Measurements from ENCODE around the gene ZDHHC17. TPM values are rescaled to one million over a fixed set of nuclear protein-coding genes. Genes with fewer than 3 reads are reported as not detected.

ZDHHC17 gene
- total RNA-seq, 1 donor: 33.3 TPM

- H3K4me3 ChIP-seq (ENCODE audit: low read depth, low read length): peak within 1 kb of the TSS; percentile 74
- DNase-seq (ENCODE audit: low read depth): peak; percentile 74
- TF ChIP-seq, protein P1, sequence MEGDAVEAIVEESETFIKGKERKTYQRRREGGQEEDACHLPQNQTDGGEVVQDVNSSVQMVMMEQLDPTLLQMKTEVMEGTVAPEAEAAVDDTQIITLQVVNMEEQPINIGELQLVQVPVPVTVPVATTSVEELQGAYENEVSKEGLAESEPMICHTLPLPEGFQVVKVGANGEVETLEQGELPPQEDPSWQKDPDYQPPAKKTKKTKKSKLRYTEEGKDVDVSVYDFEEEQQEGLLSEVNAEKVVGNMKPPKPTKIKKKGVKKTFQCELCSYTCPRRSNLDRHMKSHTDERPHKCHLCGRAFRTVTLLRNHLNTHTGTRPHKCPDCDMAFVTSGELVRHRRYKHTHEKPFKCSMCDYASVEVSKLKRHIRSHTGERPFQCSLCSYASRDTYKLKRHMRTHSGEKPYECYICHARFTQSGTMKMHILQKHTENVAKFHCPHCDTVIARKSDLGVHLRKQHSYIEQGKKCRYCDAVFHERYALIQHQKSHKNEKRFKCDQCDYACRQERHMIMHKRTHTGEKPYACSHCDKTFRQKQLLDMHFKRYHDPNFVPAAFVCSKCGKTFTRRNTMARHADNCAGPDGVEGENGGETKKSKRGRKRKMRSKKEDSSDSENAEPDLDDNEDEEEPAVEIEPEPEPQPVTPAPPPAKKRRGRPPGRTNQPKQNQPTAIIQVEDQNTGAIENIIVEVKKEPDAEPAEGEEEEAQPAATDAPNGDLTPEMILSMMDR (IDR thresholded peaks at IDR 0.05; ENCODE audit: insufficient read depth, low read length): peak; percentile 50
These were observed 115.2 kb downstream of the ZDHHC17 start, which contains the start of gene CSRP2 for GRCh38 chr12:76878899-76879709. Gene CSRP2, minus strand, starts transcription at chr12:76879019. Its CDS starts 12,759 bp downstream, at chr12:76866260.

- peak; percentile 27 for DNase-seq (ENCODE audit: low read depth)
- TF ChIP-seq, protein P1 (IDR thresholded peaks at IDR 0.05; ENCODE audit: insufficient read depth, low read length): no peak
- H3K4me3 ChIP-seq (ENCODE audit: low read depth, low read length): peak overlapping the region; percentile 74
These were observed 116.0 kb downstream of the ZDHHC17 start for GRCh38 chr12:76879710-76880518.

DNA sequence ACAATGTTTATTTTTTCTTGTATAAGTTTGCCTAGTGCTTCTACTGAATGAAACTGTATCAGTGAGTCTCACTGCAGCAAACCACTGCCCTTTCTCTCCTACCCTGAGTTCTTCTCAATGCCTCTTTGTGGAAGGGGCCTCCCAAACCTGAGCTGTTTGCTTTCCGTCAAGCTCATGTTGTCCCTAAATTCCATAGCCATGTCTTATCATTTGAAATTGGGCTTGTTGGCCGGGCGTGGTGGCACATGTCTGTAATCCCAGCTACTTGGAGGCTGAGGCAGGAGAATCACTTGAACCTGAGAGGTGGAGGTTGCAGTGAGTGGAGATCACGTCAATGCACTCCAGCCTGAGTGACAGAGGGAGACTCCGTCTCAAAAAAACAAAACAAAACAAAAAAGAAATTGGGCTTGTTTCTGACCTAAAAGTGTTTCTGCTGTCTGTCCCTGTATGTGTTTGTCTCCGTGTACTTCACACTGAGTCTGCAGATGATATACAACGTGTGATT, 116.7 kb downstream of the ZDHHC17 start:
- H3K4me3 ChIP-seq (ENCODE audit: low read depth, low read length): no peak overlapping the region
- no peak for DNase-seq (ENCODE audit: low read depth)
- TF ChIP-seq, protein P1 (IDR thresholded peaks at IDR 0.05; ENCODE audit: insufficient read depth, low read length): no peak

- TF ChIP-seq, protein P1 (IDR thresholded peaks at IDR 0.05; ENCODE audit: insufficient read depth, low read length): no peak
- no peak overlapping the region for H3K4me3 ChIP-seq (ENCODE audit: low read depth, low read length)
- DNase-seq (ENCODE audit: low read depth): no peak
These were observed 117.2 kb downstream of the ZDHHC17 start for GRCh38 chr12:76881142-76881541.

GRCh38 chr12:76882367-76882766, 118.5 kb downstream of the ZDHHC17 start:
- TF ChIP-seq, protein P1 (IDR thresholded peaks at IDR 0.05; ENCODE audit: insufficient read depth, low read length): no peak
- no peak for DNase-seq (ENCODE audit: low read depth)
- H3K4me3 ChIP-seq (ENCODE audit: low read depth, low read length): no peak overlapping the region

DNA sequence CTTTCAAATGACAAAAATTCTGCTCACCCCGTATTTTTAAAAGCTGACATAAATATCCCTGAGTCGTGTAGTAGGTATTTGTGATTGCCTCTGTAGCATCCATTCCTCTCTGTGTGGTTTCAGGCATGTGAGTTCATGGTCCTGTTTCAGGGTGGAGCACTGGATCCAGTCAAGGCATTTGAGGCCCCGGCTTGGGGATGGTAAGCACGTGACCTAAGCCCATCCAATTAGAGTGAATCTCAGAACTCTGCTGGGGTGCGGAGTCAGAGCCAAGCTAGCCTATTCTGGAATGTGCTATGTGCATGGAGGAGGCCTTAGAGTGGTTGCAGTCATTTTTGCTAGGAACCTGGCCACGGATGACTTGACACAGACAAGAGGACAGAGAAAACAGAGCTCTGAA, 119.2 kb downstream of the ZDHHC17 start:
- peak; percentile 38 for DNase-seq (ENCODE audit: low read depth)
- TF ChIP-seq, protein P1 (IDR thresholded peaks at IDR 0.05; ENCODE audit: insufficient read depth, low read length): no peak
- no peak overlapping the region for H3K4me3 ChIP-seq (ENCODE audit: low read depth, low read length)

Data from fibroblast of the aortic adventitia (primary cell).